Epidermal melanocyte (primary cell): ENCODE results near the gene TMEM169.

Experiments
- DNase-seq: peaks from one replicate; pipeline ENCODE4 v3.0.0; 2011; ENCODE audit warnings: low spot score; ENCODE audit not compliant: insufficient read length

TMEM169 gene

GRCh38 chr2:216103213-216103612 is 21.5 kb downstream of the TMEM169 start:
- DNase-seq = no peak

GRCh38 chr2:216104691-216105090 is 23.0 kb downstream of the TMEM169 start:
- no peak for DNase-seq

GRCh38 chr2:216107320-216107719 is 25.6 kb downstream of the TMEM169 start:
- no peak for DNase-seq

GRCh38 chr2:216107760-216108159 is 26.0 kb downstream of the TMEM169 start:
- no peak for DNase-seq

GRCh38 chr2:216108310-216108966 is 26.7 kb downstream of the TMEM169 start:
- no peak for DNase-seq

- DNase-seq = peak; percentile 49
Measured at GRCh38 chr2:216108967-216109921, 27.5 kb downstream of the TMEM169 start, which contains the start of gene XRCC5. TSS of gene XRCC5 (plus strand) at chr2:216109348. CDS start at chr2:216109437, 89 bp downstream.

- DNase-seq = no peak
Measured at GRCh38 chr2:216109962-216110614, 28.4 kb downstream of the TMEM169 start.

- no peak for DNase-seq
Measured at GRCh38 chr2:216110620-216111019, 28.9 kb downstream of the TMEM169 start.

- no peak for DNase-seq
Measured at GRCh38 chr2:216111122-216111521, 29.4 kb downstream of the TMEM169 start.

GRCh38 chr2:216112926-216113325 is 31.2 kb downstream of the TMEM169 start:
- DNase-seq = no peak

- DNase-seq = no peak
Measured at GRCh38 chr2:216113572-216113971, 31.9 kb downstream of the TMEM169 start.

- no peak for DNase-seq
Measured at GRCh38 chr2:216114382-216114713, 32.6 kb downstream of the TMEM169 start.

GRCh38 chr2:216114714-216115531 is 33.2 kb downstream of the TMEM169 start:
- DNase-seq = peak; percentile 89

- DNase-seq = no peak
Measured at GRCh38 chr2:216116418-216116817, 34.7 kb downstream of the TMEM169 start.

GRCh38 chr2:216117561-216118340 is 36.0 kb downstream of the TMEM169 start:
- no peak for DNase-seq

GRCh38 chr2:216118474-216118873 is 36.8 kb downstream of the TMEM169 start:
- DNase-seq = no peak

GRCh38 chr2:216119146-216119545 is 37.4 kb downstream of the TMEM169 start:
- DNase-seq = no peak

- no peak for DNase-seq
Measured at GRCh38 chr2:216119986-216120385, 38.3 kb downstream of the TMEM169 start.

- DNase-seq = no peak
Measured at GRCh38 chr2:216121255-216121654, 39.5 kb downstream of the TMEM169 start.

- DNase-seq = no peak
Measured at GRCh38 chr2:216126943-216127342, 45.2 kb downstream of the TMEM169 start.
